SK-N-SH (cell line): ENCODE measurements around the gene FAT3.

ENCODE experiments used
- CTCF ChIP-seq: fragments of 200-600 bp; sonication (generic); IDR thresholded peaks from 2 replicates; pipeline ENCODE4 v1.6.1; 2017; ENCODE audit warnings: antibody characterized with exemption, mild to moderate bottlenecking, moderate library complexity
- MAX ChIP-seq: IDR thresholded peaks from 2 replicates; pipeline ENCODE4 v1.4.0; 2012; ENCODE audit warnings: low read depth
- NRF1 ChIP-seq: IDR thresholded peaks from 2 replicates; pipeline ENCODE4 v1.6.1; 2012; ENCODE audit warnings: low read depth, mild to moderate bottlenecking, low read length

GRCh38 chr11:92240916-92241315, 16.3 kb downstream of the FAT3 start:
- TF ChIP-seq CTCF (no peak), MAX (no peak), NRF1 (no peak)
